AG09309 (cell line): Measurements from ENCODE around the gene BAK1.
A peak's percentile ranks its signal among the peaks of the same experiment; 100 is the strongest.

ENCODE experiments used
- DNase-seq: peaks from one replicate; pipeline ENCODE4 v3.0.0-alpha.2; 2010; ENCODE audit warnings: low read depth
- H3K4me3 ChIP-seq: 2 replicates; pipeline ENCODE4 v1.5.1; 2011; ENCODE audit warnings: mild to moderate bottlenecking, low read depth, low read length, moderate library complexity; ENCODE audit not compliant: control insufficient read depth
- TF ChIP-seq, protein P1 (sequence below): IDR thresholded peaks from 2 replicates; pipeline ENCODE4 v1.5.1; 2011; ENCODE audit warnings: mild to moderate bottlenecking, low read depth, low read length, inconsistent platforms; ENCODE audit not compliant: insufficient read depth, control insufficient read depth; ENCODE audit errors: missing control alignments

The BAK1 gene

DNA sequence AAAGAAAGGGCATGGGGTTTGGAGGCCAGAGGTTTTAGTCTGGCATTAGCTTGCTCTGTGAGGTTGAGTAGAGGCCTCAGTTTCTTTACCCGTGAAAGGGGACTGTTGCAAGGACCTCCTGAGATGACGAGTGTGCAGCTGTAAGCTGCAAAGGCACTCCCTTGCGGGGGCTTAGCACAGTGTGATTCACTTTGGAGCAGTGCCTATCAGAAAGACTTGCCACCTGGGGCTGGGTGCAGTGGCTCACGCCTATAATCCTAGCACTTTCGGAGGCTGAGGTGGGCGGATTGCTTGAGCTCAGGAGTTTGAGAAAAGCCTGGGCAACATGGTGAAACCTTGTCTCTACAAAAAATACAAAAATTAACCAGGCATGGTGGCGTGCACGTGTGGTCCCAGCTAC, 7.5 kb upstream of the BAK1 start:
- TF ChIP-seq, protein P1, sequence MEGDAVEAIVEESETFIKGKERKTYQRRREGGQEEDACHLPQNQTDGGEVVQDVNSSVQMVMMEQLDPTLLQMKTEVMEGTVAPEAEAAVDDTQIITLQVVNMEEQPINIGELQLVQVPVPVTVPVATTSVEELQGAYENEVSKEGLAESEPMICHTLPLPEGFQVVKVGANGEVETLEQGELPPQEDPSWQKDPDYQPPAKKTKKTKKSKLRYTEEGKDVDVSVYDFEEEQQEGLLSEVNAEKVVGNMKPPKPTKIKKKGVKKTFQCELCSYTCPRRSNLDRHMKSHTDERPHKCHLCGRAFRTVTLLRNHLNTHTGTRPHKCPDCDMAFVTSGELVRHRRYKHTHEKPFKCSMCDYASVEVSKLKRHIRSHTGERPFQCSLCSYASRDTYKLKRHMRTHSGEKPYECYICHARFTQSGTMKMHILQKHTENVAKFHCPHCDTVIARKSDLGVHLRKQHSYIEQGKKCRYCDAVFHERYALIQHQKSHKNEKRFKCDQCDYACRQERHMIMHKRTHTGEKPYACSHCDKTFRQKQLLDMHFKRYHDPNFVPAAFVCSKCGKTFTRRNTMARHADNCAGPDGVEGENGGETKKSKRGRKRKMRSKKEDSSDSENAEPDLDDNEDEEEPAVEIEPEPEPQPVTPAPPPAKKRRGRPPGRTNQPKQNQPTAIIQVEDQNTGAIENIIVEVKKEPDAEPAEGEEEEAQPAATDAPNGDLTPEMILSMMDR, result no peak
- H3K4me3 ChIP-seq, result no peak overlapping the region
- DNase-seq, result no peak

DNA sequence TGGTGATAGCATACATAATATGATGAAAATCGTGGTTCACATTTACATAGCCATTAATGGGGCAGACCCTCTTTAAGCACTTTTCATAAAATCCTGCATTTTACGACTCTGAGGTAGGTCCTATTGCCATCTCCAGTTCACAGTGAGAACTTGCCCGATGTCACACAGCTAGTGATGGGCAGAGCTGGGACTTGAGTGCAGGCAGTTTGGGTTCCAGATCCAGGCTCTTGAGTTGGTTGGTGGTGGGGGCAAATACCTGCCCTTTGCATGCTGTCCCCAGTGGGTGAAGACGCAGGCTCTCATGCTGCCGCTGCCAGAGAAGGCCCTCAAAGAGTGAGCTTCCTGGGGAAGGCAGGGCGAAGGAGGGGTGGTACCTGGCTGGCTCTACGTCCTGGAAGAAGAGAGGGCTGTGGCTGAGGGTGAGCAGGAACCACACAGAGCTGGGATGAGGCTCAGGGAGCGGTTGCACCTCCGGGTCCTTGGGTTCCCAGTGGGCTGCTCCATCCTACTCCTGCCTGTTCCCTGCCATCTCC, 6.1 kb upstream of the BAK1 start:
- DNase-seq, result no peak
- no peak overlapping the region for H3K4me3 ChIP-seq
- TF ChIP-seq, protein P1, result no peak

DNA sequence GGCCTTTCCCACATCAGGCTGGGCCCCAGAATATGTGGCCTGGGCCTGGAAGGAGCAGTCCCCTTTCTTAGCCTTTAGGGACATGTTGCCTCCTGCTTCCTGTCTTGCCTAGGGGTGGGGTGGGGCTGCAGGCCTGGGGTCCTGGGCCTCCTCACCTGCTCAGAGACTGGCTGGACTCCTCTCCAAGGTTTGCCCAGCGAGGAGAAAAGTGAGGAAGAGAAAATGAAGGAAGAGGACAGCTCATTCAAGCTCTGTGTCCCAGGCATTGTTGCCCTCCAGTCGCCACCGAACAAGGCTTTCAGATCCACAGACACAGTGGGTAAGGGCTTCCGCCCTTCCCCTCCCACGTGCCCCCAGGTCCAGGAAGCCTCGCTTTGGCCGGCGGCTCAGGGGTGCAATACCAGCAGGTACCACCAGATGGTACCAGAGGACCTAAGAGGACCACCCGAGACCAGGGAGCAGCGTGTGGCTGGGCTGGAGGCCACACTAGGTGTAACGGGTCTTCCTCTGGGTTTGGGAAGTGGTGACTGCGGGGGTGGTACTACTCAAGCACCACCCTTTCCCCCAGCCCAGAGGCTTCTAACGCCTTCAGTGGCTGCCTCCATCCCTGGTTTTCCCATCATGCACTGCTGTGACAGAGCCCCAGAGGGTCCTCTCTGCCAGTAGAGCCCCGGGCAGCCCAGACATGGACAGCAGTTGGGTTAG, 5.5 kb upstream of the BAK1 start:
- TF ChIP-seq, protein P1, result peak; percentile 99
- DNase-seq, result no peak
- peak overlapping the region; percentile 9 for H3K4me3 ChIP-seq

- TF ChIP-seq, protein P1, result no peak
- no peak for DNase-seq
These were observed 4.8 kb upstream of the BAK1 start for GRCh38 chr6:33584700-33585402.

DNA sequence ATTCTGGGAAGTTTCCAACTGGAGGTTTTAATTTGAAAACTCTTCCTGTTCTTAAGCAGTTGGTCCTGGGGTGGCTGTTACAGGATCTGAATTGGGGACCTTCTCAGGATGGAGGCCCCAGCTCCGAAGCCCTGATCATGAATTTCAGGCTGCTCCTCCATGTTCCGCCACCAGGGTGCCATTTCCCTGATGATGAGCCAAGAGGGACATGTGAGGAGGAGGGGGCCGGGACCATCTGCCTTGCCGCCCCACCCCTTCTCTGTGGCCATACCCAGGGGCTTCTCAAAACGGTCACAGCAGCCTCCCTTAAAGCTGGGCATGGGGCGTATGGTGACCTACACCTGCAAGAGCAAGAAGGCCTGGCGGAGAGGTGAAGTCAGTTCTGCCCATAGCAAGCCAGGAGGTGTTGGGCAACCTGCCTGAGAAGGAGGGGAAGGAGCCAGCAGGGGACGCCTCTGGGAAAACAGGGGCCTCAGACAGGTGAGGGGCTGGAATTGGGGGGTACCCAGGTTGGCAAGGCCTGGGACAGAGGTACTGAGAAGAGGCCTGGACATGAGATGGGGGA, 3.6 kb upstream of the BAK1 start:
- no peak overlapping the region for H3K4me3 ChIP-seq
- TF ChIP-seq, protein P1, result peak; percentile 61
- no peak for DNase-seq

More at GRCh38 chr6:33584700-33585402, 4.8 kb upstream of the BAK1 start:
- no peak overlapping the region for H3K4me3 ChIP-seq

DNA sequence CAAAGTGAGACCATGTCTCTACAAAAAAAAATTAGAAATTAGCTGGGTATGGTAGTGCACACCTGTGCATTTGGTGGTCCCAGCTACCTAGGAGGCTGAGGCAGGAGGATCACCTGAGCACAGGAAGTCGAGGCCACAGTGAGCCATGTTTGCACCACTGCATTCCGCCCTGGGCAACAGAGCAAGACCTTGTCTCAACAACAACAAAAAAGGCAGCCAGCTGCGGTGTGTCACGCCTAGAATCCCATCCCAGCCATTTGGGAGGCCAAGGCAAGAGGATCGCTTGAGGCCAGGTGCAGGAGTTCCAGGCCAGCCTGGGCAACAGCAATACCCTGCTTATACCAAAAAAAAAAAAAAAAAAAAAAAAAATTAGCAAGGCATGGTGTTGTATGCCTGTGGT, 1.1 kb upstream of the BAK1 start:
- no peak for DNase-seq
- no peak overlapping the region for H3K4me3 ChIP-seq
- TF ChIP-seq, protein P1, result no peak
